ENCODE measurements around the gene CHMP4A.

The CHMP4A gene

GRCh38 chr14:24235804-24236688 is 22.8 kb upstream of the CHMP4A start:
- peaks cover 37% of the 10 kb centered on the region for H3K36me3 ChIP-seq

GRCh38 chr14:24234095-24235005 is 21.1 kb upstream of the CHMP4A start:
- H3K36me3 ChIP-seq, result peaks cover 24% of the 10 kb centered on the region
- no peak for TF ChIP-seq CTCF (IDR thresholded peaks at IDR 0.05; ENCODE audit: low read depth, low read length)

More at GRCh38 chr14:24235804-24236688, 22.8 kb upstream of the CHMP4A start:
- no peak for TF ChIP-seq CTCF (IDR thresholded peaks at IDR 0.05; ENCODE audit: low read depth, low read length)
- Histone ChIP-seq H3K4me3 (ENCODE audit: low read depth, low read length) (no peak overlapping the region), H3K27me3 (no peaks in the 10 kb centered on the region), H3K9me3 (no peaks in the 10 kb centered on the region), H3K4me1 (peaks cover 4% of the 10 kb centered on the region; the same call in 1 of the 2 replicates)
- no peak for DNase-seq

GRCh38 chr14:24233538-24233866 is 20.2 kb upstream of the CHMP4A start:
- no peak for DNase-seq
- H3K4me1 ChIP-seq, result peaks cover 4% of the 10 kb centered on the region; the same call in 1 of the 2 replicates
- H3K27me3 ChIP-seq, result no peaks in the 10 kb centered on the region
- H3K4me3 ChIP-seq (ENCODE audit: low read depth, low read length), result peak overlapping the region; percentile 90
- no peak for TF ChIP-seq CTCF (IDR thresholded peaks at IDR 0.05; ENCODE audit: low read depth, low read length)
- peaks cover 17% of the 10 kb centered on the region for H3K36me3 ChIP-seq
- H3K9me3 ChIP-seq, result no peaks in the 10 kb centered on the region

More at GRCh38 chr14:24234095-24235005, 21.1 kb upstream of the CHMP4A start:
- Histone ChIP-seq H3K4me1 (peaks cover 4% of the 10 kb centered on the region; the same call in 1 of the 2 replicates), H3K4me3 (ENCODE audit: low read depth, low read length) (no peak overlapping the region), H3K9me3 (no peaks in the 10 kb centered on the region), H3K27me3 (no peaks in the 10 kb centered on the region)
- no peak for DNase-seq

- H3K4me3 ChIP-seq (ENCODE audit: low read depth, low read length), result peak within 1 kb of the TSS; percentile 90
- no peak for TF ChIP-seq CTCF (IDR thresholded peaks at IDR 0.05; ENCODE audit: low read depth, low read length)
- peaks cover 4% of the 10 kb centered on the region; the same call in 1 of the 2 replicates for H3K4me1 ChIP-seq
- H3K36me3 ChIP-seq, result peaks cover 22% of the 10 kb centered on the region
- no peak for DNase-seq
- H3K27me3 ChIP-seq, result no peaks in the 10 kb centered on the region
- no peaks in the 10 kb centered on the region for H3K9me3 ChIP-seq
These were observed 19.6 kb upstream of the CHMP4A start, which contains the start of gene GMPR2 for GRCh38 chr14:24232645-24233537. Gene GMPR2, plus strand, starts transcription at chr14:24232929. Its CDS starts 325 bp downstream, at chr14:24233254.

- no peaks in the 10 kb centered on the region for H3K9me3 ChIP-seq
- DNase-seq, result peak; percentile 90
- H3K36me3 ChIP-seq, result peaks cover 25% of the 10 kb centered on the region
- TF ChIP-seq CTCF (IDR thresholded peaks at IDR 0.05; ENCODE audit: low read depth, low read length), result no peak
- peaks cover 4% of the 10 kb centered on the region; the same call in 1 of the 2 replicates for H3K4me1 ChIP-seq
- peak within 1 kb of the TSS; percentile 90 for H3K4me3 ChIP-seq (ENCODE audit: low read depth, low read length)
- no peaks in the 10 kb centered on the region for H3K27me3 ChIP-seq
These were observed 18.9 kb upstream of the CHMP4A start, which contains the start of gene NEDD8 for GRCh38 chr14:24232121-24232644. Gene NEDD8, minus strand, starts transcription at chr14:24232367. Its CDS starts 100 bp downstream, at chr14:24232267.

Data from BE2C (cell line).